ENCODE results near the gene TUBA4A.
A peak's percentile ranks its signal among the peaks of the same experiment; 100 is the strongest.

- TF ChIP-seq CTCF (IDR thresholded peaks at IDR 0.05) (peak in 3 of 6 experiments; percentile 8 to 16 (median 16)), POLR2A (IDR thresholded peaks at IDR 0.05) (peak; percentile 82 to 91)
These were observed 24.2 kb downstream of the TUBA4A start, which contains the start of the genes ANKZF1 and ATG9A for GRCh38 chr2:219229305-219230058.
